ENCODE data around the gene HEYL.

HEYL gene

DNA sequence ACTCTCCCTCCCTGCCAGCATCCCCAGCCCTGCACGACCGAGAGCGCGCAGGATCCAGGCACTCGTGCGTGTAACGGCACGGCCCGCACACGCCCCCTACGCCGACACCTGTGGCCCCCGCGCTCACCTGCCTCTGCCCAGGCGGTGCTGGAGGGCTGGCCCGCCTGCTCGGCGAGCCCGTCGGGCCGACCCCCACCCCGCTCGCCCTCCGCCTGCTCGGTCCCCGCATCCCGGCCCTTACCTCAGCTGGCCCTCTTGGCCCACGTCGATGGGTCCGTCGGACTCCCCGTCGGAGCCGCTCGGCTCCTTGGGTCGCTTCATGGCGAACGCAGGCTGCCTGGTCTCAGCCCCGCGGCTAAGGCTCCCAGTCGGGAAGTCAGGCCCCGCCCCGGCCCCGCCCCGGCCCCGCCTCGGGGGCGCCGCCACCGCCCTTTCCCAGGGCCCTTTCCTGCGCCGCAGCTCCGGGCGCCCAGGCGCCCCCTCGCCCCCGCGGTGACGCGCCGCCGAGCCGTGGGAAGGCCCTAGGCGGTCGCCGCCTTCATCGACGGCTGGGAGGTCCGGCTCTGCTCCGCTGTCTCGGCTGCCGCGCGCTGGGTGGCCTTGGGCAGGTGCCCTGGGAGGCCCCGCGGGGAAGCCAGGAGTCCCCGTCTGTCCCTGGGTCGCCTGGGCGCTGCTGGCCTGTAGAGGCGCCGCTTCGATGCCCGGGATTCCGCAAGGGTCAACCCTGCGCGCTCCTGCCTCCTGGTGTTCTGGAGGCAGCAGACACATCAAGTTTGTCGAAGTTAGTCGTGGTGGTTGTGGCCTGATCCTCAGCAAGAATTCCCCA, at the start of gene HEYL:
Gene HEYL, minus strand, starts transcription at position 339 of the 826 bp plus-strand sequence. Its CDS starts 18 bp downstream, at position 321.
- DNase-seq (ENCODE audit: low read depth), result peak; percentile 36

DNA sequence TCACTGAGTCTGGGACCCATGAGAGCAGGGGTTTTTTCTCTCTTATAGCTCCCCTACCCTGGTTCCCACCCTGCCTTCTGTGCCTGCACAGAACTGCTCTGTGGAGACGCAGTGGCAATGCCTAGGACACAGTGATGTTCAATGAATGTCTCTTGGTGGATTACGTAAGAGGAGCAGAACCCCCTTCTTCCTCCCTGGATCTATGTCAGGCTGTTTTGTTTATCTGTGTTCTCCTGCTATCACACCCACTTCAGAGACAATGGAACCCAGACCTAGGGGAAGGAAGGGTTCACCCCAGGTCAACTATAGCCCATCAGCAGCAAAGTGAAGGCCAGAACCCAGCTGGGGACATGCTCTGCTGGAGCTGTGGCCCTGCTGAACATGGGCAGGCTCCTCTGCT, 49.8 kb upstream of the HEYL start:
- DNase-seq (ENCODE audit: low read depth), result no peak

DNA sequence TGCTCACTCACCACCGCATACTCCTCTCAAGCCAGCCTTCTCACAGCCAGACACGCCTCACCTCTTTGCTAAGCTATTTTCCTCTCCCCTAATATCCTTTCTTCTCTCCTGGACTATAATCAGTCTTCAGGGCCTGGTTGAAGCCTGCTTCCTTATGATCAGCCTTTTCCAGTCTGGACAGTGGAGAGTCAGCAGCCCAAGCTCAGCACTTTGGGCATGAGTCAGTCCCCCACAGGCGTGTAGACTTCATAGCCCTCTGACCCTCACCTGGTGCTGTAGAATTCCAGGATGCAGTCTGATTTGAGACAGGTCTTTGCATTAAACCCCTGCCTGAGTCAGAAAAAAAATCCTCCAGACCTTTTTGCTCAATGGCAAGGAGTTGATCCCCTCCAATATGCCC, 49.3 kb upstream of the HEYL start:
- DNase-seq (ENCODE audit: low read depth), result no peak

DNA sequence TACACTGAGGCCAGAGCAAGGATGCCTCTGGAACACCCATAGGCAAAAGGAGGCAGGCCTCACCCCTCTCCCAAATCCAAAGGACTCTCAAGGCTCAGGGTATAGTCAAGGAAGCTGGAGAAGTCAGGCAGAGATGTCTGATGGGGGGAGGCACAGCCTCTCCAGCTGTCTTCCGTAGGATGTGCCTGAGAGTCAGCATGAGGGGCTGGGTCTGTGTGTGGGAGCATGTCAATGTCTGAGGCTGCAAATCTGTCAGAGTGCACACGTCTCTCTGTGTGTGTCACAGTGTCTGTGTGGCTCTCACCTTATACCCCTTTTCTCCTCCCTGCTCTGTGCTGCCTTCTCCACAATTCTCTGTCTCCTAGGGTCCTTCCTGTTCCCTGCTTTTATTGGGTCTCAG, 47.8 kb upstream of the HEYL start:
- no peak for DNase-seq (ENCODE audit: low read depth)

DNA sequence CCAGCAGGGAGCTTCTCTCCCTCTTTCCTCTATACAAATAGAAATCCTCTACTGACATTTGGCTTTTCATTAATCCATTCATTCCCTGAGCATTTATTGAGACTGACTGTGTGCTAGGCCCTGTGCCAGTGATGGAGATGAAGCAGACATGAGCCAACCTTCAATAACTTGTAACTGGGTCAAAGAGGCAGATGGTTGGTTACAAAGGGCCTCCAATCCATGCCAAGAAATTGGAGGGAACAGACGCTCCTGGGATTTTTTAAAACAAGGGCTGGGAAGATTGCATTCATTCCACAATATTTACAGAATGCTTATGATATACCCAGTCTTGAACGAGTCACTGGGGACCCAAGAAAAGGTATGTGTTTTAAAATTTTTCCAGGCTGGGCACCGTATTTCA, 45.6 kb upstream of the HEYL start:
- no peak for DNase-seq (ENCODE audit: low read depth)

DNA sequence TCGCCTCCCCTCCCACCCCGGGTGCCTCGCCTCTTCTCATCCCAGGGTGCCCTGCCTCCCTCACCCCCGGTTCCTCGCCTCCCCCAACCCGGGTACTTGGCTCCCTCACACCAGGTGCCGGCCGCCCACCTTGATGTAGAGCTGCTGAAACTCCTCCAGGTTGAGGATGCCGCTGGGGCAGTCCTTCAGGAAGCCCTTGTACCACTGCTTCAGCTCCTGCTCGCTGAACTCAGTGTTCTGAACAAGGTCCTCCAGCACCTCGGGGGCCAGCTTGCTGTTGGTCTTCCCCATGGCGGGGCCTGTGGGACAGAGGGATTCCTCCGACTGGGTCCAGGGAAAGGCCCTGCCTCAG, 44.8 kb upstream of the HEYL start:
- no peak for DNase-seq (ENCODE audit: low read depth)

DNA sequence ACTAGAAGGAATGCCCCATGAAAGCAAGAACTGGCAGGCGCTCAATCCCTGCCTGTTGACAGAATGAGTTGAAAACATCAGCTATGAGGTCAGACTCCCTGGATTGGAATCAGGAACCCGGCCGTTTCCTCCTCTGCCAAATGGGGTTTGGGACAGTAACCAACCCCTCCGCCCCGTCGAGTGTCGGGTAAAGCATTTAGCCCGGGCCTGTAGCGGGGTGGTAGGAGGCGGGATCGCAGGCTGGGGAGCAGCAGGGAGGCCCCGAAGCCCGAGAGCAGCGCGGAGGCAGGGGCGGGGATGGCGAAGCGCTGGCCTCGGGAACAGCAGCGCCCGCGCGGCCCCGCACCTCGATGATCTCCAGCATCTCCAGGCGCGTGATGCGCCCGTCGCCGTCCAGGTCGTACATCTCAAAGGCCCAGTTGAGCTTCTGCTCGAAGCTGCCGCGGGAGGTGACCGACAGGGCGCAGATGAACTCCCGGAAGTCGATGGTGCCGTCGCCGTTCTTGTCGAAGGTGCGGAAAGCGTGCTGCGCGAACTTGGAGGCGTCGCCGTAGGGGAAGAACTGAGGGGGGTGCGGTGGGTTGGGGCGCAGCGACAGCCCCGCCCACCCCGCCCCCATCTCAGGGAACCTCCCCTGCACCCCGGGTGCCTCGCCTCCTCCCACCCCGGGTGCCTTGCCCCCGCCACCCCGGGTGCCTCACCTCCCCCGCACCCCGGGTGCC, 44.3 kb upstream of the HEYL start:
- DNase-seq (ENCODE audit: low read depth), result no peak

DNA sequence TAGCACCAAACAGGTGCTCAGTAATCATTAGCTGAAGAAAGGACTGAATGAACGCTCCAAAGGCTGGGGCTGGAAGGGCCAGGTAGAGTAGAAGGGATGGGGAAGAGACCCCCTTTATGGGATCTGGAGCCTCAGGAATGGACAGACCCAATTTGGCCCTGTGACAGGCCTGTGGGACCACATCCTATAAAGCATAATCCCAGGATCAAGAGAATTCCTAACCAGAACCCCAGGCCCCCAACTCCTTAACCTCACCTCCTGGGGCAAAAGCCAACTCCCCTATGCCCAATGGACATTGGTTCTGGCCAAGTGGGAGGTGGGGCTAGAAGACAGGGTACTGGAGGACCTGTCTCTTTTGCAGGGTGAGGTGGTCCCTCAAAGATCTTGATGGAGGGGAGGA, 42.6 kb upstream of the HEYL start:
- DNase-seq (ENCODE audit: low read depth), result no peak

DNA sequence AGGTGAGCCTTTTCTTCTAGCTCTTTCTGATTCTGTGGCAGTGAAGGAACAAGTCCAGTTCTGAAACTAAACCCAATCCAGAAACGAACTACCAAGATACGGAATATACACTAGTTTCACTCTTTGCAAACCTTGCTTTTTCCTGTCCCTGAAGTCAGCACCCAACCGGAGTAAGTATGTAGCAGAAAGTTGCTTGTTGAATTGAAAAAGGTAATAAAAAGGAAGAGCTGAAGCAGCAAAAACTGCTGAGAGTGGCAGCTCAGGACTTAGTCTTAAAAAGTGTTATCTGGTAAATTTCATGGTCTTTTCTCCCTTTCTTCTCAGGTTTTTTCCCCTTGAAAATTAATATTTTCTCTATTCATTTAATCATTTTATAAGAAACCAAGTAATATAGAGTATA, 41.9 kb upstream of the HEYL start:
- no peak for DNase-seq (ENCODE audit: low read depth)

DNA sequence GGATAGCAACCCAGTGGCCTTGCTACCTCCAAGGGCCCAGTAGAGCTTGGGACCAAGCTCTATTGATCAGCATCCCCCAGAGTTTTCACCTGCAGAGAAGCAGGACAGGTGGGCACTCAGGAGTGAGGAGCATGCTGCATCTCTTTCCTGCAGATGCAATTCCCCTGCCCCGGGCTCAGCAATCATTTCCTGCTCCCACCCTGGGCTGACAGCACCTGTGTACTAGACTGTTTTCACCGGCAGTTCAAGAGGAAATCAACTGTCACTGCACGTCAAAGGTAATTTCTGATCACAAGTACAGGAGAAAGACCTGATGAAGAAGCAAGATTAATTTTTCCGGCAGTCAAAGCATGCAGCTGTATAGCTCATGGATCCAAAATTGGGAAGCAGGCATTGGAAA, 41.3 kb upstream of the HEYL start:
- no peak for DNase-seq (ENCODE audit: low read depth)

DNA sequence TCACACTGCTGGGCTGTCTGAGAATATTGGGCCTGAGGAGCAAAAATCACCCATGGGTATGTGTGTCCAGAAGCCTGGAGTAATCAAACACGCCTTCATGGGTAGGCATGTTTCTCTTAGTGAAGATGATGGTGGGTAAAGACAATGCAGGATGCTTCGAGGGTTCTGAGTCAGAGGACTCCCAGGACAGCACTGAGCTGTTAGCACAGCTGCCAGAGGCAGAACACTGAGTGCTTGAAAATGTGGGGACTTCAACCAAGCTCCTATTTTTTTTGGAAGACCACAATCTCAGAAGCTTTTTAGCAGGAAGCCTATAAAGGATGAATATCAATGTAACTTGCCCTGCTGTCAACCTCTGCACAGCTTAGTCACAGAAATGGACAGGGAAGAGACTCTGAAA, 40.4 kb upstream of the HEYL start:
- DNase-seq (ENCODE audit: low read depth), result no peak

DNA sequence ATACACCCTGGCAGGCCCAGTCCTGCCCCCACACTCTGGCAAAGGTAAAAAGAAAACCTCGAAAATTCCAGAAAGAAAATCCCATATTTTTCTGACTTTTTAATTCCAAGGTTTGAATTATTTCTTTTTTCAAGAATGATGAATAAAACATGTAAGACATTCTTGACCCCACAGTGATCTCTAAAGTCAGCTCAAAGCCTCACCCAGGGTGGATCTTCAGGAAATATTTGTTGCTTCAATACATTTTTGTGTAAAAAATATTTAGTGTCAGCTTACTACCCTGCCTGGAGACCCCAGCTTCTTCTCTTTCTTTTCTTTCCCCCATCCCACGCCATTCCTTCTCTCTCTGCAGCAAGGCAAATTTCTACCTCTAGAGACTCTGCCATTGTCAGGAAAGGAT, 39.4 kb upstream of the HEYL start:
- DNase-seq (ENCODE audit: low read depth), result no peak

DNA sequence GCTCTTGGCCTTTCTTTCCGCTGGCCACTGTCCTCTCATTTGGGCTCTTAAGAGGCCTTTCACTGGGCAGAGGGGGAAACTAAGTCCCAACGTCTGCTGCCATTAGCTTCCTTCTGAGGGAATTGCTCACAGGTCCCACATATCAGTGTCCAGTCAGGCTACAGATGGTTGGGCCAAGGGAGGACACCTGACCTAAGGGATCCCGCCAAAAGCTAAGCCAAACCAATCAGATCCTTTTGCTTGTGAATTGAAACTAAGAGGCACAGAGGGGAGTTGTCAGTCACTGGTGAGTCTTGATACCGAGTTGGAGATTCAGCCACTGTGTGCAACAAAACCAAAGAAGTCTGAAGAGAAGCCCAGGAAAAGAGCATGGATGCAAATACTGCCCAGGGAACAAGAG, 38.2 kb upstream of the HEYL start:
- no peak for DNase-seq (ENCODE audit: low read depth)

DNA sequence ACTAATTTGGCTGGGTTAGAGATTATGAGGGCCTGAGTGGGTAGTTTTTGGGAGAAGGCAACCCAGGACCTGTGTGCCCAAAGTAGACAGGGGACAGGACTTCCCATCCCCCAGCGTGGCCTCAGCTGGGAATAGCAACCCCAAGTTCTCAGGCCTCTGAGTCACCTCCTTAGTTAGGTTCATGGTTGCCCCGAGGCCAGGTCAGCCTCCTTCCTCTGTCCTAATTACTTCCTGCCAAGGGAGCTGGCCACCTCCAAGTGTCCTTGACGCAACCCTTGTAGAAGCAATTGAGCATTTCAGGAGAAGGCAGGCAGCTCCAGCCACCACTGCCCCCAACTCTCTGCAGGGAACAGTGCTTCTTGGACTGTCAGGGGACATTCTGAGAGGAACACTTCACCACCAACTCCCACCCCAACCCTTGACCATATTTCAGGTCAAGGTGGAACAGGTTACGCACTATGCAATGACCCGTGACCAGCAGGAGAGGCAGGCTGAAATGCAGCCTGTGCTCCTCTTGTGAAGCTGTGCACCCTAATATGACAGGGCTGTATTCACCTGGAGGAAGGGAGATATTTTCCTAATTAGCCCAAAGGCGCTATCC, 37.6 kb upstream of the HEYL start:
- no peak for DNase-seq (ENCODE audit: low read depth)

DNA sequence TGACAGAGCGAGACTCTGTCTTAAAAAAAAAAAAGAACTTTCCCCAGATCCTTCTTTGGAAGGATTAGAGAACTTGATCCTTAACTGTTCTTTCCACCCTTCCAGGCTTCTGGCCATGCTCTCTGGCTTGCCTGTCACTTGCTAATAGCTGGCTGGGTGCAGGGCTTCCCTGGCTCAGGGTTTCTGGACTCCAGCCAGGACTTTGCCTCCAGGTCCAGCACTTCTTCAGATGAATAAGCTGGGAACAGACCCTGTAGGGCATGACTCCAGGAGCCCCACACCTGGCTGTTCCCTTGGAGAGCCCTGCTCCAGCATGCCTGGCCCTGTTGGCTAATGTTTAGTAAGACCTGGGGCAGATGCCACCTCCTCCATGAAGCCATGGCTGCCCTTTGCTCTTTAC, 35.8 kb upstream of the HEYL start:
- DNase-seq (ENCODE audit: low read depth), result no peak

DNA sequence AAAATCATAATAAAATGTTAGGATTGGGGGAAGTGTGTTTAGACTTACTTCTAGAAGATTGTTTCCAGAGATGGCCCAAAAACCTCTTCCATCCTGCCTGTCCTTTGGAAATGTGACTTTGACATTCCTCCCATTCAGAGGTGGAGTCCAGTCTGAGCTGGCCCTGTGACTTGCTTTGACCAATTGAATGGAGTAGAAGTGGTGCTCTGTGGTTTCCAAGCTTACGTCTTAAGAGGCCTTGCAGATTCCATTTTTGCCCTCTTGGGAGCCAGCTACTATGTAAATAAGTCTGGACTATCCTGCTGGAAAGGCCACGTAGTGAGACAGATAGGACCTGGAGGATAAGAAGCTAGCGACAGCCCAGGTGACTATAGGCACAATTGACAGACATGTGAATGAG, 33.8 kb upstream of the HEYL start:
- DNase-seq (ENCODE audit: low read depth), result no peak

DNA sequence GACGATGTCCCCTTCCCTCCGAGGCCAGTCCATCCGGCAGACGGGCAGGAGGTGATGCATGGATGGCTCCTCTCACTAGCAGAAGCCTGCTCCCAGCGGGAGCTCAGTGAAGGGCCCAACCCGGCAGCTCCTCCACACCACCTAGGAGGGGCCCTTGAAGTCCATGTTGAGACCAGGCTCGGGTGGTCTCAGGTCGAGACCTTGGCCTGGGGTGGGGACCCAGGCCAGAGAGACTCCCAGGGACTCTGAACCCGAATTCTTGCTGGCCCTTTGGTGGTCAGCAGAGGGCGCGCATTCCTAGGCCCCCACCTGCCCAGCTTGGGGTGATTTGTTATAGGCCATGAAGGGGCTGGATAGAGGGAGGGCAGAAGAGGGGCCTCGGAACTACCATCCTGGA, 33.1 kb upstream of the HEYL start:
- DNase-seq (ENCODE audit: low read depth), result no peak

DNA sequence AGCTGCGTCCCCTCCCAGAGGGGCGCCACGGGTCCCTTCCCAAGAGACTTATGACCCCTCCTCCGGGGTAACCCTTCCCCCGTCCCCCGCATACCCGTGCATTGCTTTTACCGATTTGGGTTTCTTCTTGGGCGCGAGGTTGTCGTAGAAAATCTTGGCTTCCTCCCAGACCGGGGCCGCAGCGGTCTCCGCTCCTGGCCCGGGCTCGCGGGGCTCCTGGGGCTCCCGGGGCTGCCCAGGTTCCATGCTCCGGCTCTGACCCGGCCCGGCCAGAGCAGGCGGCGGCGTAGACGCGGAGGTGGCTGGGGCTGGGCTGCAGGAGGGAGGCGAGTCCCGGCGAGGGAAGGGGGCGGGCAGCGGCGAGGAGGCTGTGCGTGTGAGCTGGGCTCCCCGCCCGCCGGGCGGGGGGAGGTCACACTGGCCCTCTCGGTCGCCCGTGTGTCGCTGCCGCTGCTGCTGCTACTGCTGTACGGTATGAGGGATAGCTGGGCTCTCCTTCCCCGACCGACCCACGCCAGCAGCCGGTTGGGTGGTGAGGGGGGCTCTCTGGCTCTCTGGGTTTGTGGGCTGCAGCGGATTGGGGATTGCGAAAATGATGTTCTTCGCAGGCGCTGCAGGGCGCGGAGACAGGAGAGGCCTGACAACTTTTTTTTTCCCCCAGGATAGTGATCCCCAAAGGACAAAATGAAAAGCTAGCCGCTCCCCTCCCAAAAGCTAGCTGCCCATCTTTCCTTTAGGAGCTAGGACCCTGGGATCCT, 32.5 kb upstream of the HEYL start, which contains the start of gene NT5C1A:
Gene NT5C1A, minus strand, starts transcription at position 315 of the 758 bp plus-strand sequence. Its CDS starts 69 bp downstream, at position 246.
- no peak for DNase-seq (ENCODE audit: low read depth)

DNA sequence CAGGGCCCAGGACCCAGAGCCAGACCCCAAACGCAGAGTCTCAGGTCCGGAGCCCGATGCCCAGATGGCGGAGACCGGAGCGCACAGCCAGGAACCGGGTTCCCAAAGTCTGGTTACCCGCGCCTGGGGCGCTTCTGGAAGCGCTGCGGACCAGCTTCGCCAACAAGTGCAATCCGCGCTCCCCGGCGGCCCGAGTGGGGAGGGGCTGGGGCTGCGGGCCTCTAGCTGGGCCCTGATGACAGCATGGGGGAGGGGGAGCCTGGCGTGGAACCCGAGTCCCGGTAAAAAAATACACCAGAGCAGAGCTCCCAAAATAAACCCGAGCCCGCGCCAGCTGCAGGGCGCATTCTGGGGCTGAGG, 32.0 kb upstream of the HEYL start:
- DNase-seq (ENCODE audit: low read depth), result no peak

DNA sequence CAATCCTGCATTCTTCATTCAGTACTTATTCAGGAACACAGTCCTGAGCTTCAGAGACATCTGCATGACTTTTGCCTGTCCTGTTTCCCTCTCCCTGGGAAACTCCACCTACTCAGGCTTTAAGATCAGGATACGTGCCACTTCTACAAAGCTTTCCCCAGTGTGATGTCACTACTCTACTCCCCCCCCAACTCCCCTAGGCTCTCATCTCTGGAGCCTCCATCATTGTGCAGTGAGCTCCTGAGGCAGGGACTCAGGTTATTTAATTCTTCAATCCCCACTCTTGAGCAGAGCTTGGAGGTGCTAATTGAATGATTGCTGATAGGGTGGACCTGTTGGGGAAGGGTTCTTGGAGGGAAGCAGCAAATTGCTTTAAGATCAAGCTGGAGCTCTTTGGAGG, 31.2 kb upstream of the HEYL start:
- DNase-seq (ENCODE audit: low read depth), result no peak

DNA sequence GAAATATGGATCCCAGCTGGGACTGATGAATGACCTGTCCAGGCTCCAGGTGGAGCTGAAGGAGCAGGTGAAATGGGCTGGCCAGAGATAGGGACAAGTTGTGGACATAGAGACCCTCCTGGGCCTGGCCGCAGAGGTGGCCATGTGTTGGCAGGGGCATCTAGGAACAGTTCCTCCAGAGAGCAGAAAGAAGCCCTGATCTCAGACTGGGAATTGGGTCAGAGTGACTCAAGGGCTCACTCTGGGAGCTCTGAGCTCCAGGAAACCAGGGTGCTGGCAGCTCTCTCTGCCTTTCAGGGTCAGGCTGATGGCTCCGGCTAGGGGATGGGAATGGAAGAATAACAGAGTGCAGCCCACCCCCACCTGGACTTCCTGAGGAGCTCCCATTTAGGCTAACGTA, 29.5 kb upstream of the HEYL start:
- DNase-seq (ENCODE audit: low read depth), result no peak

DNA sequence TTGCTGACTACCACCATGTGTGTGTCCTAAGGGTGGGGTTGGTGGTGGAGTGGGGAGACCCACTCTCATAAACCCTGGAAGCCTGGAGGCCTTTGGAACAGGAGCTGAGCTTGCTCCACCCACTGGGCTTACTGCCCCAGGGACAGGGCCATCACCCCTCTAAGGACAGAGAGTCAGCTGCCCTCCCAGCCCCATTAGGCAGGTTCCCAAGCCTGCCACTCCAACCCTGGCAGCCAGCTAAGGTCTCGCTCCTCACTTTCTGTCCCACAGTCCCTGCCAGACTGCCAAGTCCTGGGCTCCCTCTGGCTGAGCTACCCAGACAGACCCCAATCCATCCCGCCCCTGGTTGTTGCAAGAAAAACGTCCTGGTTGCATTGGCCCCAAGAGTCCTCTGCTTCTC, 28.7 kb upstream of the HEYL start:
- DNase-seq (ENCODE audit: low read depth), result no peak

DNA sequence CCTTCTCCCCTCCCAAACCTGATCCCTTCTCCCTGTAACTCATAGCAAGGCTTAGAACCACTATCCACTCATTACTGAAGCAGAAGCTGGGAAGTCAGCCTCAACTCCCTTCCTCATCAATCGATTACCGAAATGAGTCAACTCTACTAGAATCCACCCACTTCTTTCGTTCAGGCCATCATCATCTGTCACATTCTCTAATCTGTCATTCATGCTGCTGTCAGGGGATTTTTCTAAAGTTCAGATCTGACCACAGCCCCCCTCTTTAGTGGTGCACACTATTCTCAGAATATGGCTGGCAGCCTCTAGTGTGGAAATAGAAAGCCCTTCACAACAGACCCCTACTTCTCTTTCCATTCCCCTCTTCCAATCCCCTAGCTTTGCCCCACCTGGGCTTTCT, 27.3 kb upstream of the HEYL start:
- DNase-seq (ENCODE audit: low read depth), result no peak

Data from fibroblast of gingiva (primary cell).